ENCODE results near the gene TMEM121.

GRCh38 chr14:105480199-105480746 lies 46.1 kb upstream of the TMEM121 start:
- TF ChIP-seq, protein P1, sequence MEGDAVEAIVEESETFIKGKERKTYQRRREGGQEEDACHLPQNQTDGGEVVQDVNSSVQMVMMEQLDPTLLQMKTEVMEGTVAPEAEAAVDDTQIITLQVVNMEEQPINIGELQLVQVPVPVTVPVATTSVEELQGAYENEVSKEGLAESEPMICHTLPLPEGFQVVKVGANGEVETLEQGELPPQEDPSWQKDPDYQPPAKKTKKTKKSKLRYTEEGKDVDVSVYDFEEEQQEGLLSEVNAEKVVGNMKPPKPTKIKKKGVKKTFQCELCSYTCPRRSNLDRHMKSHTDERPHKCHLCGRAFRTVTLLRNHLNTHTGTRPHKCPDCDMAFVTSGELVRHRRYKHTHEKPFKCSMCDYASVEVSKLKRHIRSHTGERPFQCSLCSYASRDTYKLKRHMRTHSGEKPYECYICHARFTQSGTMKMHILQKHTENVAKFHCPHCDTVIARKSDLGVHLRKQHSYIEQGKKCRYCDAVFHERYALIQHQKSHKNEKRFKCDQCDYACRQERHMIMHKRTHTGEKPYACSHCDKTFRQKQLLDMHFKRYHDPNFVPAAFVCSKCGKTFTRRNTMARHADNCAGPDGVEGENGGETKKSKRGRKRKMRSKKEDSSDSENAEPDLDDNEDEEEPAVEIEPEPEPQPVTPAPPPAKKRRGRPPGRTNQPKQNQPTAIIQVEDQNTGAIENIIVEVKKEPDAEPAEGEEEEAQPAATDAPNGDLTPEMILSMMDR (IDR thresholded peaks at IDR 0.05): no peak
- no peak for TF ChIP-seq POLR2A (IDR thresholded peaks at IDR 0.05)
